Suprapubic skin (tissue), 4 donors: ENCODE results near the gene DNAJC7.

ENCODE experiments used
- CTCF ChIP-seq, 2 donors: fragments of 200-600 bp in 1 of 2; fragments of 450-650 bp in 1 of 2; sonication (generic) in 1 of 2; IDR thresholded peaks; one replicate each; pipeline ENCODE4 v1.5.1; 2016 to 2019; ENCODE audit warnings: antibody characterized with exemption in 2 of 2, mild to moderate bottlenecking in 1 of 2, moderate library complexity in 1 of 2
- EP300 ChIP-seq: sonication (generic); formaldehyde crosslinking; IDR thresholded peaks from one replicate; pipeline ENCODE4 v1.6.1; 2017; ENCODE audit warnings: antibody characterized with exemption
- POLR2AphosphoS5 ChIP-seq, 3 donors: sonication (generic); formaldehyde crosslinking; IDR thresholded peaks; one replicate each; pipeline ENCODE4 v1.6.1; 2017; ENCODE audit warnings: antibody characterized with exemption in 3 of 3

- TF ChIP-seq CTCF (IDR thresholded peaks at IDR 0.05) (no peak), POLR2AphosphoS5 (IDR thresholded peaks at IDR 0.05) (no peak), EP300 (no peak)
These were observed 9.8 kb upstream of the DNAJC7 start for GRCh38 chr17:42026857-42027589.
